B cell (primary cell): Measurements from ENCODE around the gene COL13A1. TPM values are rescaled to one million over a fixed set of nuclear protein-coding genes. Genes with fewer than 3 reads are reported as not detected.

ENCODE experiments used
- ATAC-seq: fragments of 200-7000 bp; cut with Tn5 transposase; one replicate; pipeline ENCODE4 v1.10.0; 2021; ENCODE audit warnings: low read depth, mild to moderate bottlenecking, moderate number of reproducible peaks, moderate library complexity
- CTCF ChIA-PET: fragments of 350-600 bp; sonication (Branson Sonifier 250); formaldehyde crosslinking; loops from one replicate; lab custom pipeline; 2021; ENCODE audit warnings: antibody characterized with exemption, inconsistent platforms; lab: Charles Lee
- POLR2A ChIA-PET: fragments of 350-600 bp; sonication (Branson Sonifier 250); formaldehyde crosslinking; loops from one replicate; lab custom pipeline; 2021; ENCODE audit warnings: antibody characterized with exemption; lab: Charles Lee
- DNase-seq: peaks from one replicate; pipeline ENCODE4 v3.0.0; 2013
- H2AFZ ChIP-seq: 2 replicates; pipeline ENCODE4 v1.6.1; 2012; ENCODE audit warnings: mild to moderate bottlenecking, low read depth, low read length; ENCODE audit not compliant: insufficient read depth, poor library complexity, severe bottlenecking
- H3K27ac ChIP-seq, 2 donors: 1 replicate in 1 of 2; 2 replicates in 1 of 2; pipeline ENCODE4 v1.5.1; 2012 to 2013; ENCODE audit warnings: low read length in 2 of 2, mild to moderate bottlenecking in 2 of 2, moderate library complexity in 1 of 2
- H3K27me3 ChIP-seq, 4 experiments: fragments of 200-600 bp in 1 of 4; sonication (generic) in 1 of 4; replicated peaks in 1 of 4; 1 replicate in 2 of 4; 2 replicates in 2 of 4; pipeline versions ENCODE4 v1.6.1 to v1.7.0; 2013 to 2016; ENCODE audit warnings: low read length in 3 of 4, mild to moderate bottlenecking in 2 of 4, mixed read lengths in 1 of 4, moderate library complexity in 1 of 4; ENCODE audit not compliant: insufficient read depth in 4 of 4, control insufficient read depth in 3 of 4; ENCODE audit errors: control extremely low read depth in 1 of 4
- H3K36me3 ChIP-seq, 2 experiments: replicated peaks in 1 of 2; 1 replicate in 1 of 2; 2 replicates in 1 of 2; pipeline versions ENCODE4 v1.6.1 to v1.7.1; 2013; ENCODE audit warnings: low read length in 1 of 2; ENCODE audit not compliant: insufficient read depth in 2 of 2, control insufficient read depth in 1 of 2; ENCODE audit errors: control extremely low read depth in 1 of 2, extremely low read depth in 1 of 2
- H3K4me1 ChIP-seq, 2 donors: fragments of 200-600 bp in 1 of 2; sonication (generic) in 1 of 2; 1 replicate in 1 of 2; 2 replicates in 1 of 2; pipeline versions ENCODE4 v1.5.1 to v1.6.1; 2013 to 2017; ENCODE audit warnings: low read length in 2 of 2; ENCODE audit not compliant: control insufficient read depth in 2 of 2, insufficient read depth in 2 of 2
- H3K4me2 ChIP-seq: replicated peaks from 2 replicates; pipeline ENCODE3; 2012; ENCODE audit warnings: mild to moderate bottlenecking, low read depth, low read length; ENCODE audit not compliant: poor library complexity, severe bottlenecking
- H3K4me3 ChIP-seq, 5 experiments: fragments of 200-600 bp in 1 of 5; sonication (generic) in 1 of 5; 1 replicate in 3 of 5; 2 replicates in 2 of 5; pipeline versions ENCODE4 v1.5.1 to v1.7.0; 2011 to 2016; ENCODE audit warnings: low read length in 4 of 5, mild to moderate bottlenecking in 4 of 5, low read depth in 2 of 5, control low read depth in 1 of 5, moderate library complexity in 1 of 5; ENCODE audit not compliant: insufficient read depth in 1 of 5; ENCODE audit errors: control extremely low read depth in 1 of 5, extremely low read depth in 1 of 5
- H3K79me2 ChIP-seq: fragments of 200-600 bp; sonication (generic); one replicate; pipeline ENCODE4 v1.6.0; 2016; ENCODE audit warnings: low read length; ENCODE audit not compliant: control insufficient read depth, insufficient read depth
- H3K9ac ChIP-seq: fragments of 200-600 bp; sonication (generic); 2 replicates; pipeline ENCODE4 v1.6.1; 2017; ENCODE audit warnings: mild to moderate bottlenecking, low read length, moderate library complexity
- H3K9me3 ChIP-seq, 3 donors: one replicate each; pipeline versions ENCODE4 v1.6.1 to v1.7.1; 2013; ENCODE audit warnings: low read length in 2 of 3; ENCODE audit not compliant: control insufficient read depth in 2 of 3, insufficient read depth in 1 of 3; ENCODE audit errors: control extremely low read depth in 1 of 3
- H4K20me1 ChIP-seq: 2 replicates; pipeline ENCODE4 v1.6.0; 2012; ENCODE audit warnings: mild to moderate bottlenecking, low read length; ENCODE audit not compliant: insufficient read depth, control insufficient read depth, poor library complexity, severe bottlenecking
- H3K27ac Mint-ChIP-seq: one replicate; pipeline ENCODE4 v1.8.0; 2021; ENCODE audit warnings: mixed read lengths
- H3K27me3 Mint-ChIP-seq: one replicate; pipeline ENCODE4 v1.8.0; 2021; ENCODE audit warnings: mixed read lengths
- H3K4me1 Mint-ChIP-seq: one replicate; pipeline ENCODE4 v1.8.0; 2021; ENCODE audit warnings: mixed read lengths
- H3K4me3 Mint-ChIP-seq: one replicate; pipeline ENCODE4 v1.8.0; 2021; ENCODE audit warnings: mixed read lengths
- H3K9me3 Mint-ChIP-seq: one replicate; pipeline ENCODE4 v1.8.0; 2022; ENCODE audit warnings: mixed read lengths; ENCODE audit not compliant: insufficient read depth
- EZH2 ChIP-seq: IDR thresholded peaks from 2 replicates; pipeline ENCODE4 v1.6.1; 2012; ENCODE audit warnings: borderline replicate concordance, low read depth, mild to moderate bottlenecking, moderate library complexity, low read length; ENCODE audit not compliant: insufficient read depth, poor library complexity, severe bottlenecking
- WGBS: methylation state at CpG from one replicate; pipeline ENCODE4 v1.1.5; 2013; ENCODE audit warnings: missing lambda C conversion rate; ENCODE audit not compliant: insufficient coverage; 5-methylcytosine and 5-hydroxymethylcytosine counted together
- intact Hi-C: fragments of 100-400 bp; cut with micrococcal nuclease; formaldehyde crosslinking; loops from one replicate; pipeline ENCODE4 v1.10.0; 2022
- polyA plus RNA-seq: library from polyadenylated mRNA; depleted of rRNA; stranded (reverse); fragments of >200 nt; gene quantifications from 2 replicates; pipeline ENCODE4 v1.2.3, GENCODE V29; 2012
- total RNA-seq, 2 donors: library from RNA; stranded (reverse); fragments of 120-200 nt in 1 of 2; gene quantifications; 1 replicate in 1 of 2; 2 replicates in 1 of 2; pipeline versions ENCODE4 v1.2.3 to v1.2.4, GENCODE V29; 2013 to 2022
- TF ChIP-seq, protein P1 (sequence below): fragments of 200-600 bp; IDR thresholded peaks from one replicate; pipeline ENCODE4 v1.8.0; 2022; ENCODE audit warnings: antibody characterized with exemption, mild to moderate bottlenecking

Gene COL13A1
- total and polyA plus RNA-seq, 2 donors (not counting 1 experiment from before 2014, with no cell fraction given): not detected

DNA sequence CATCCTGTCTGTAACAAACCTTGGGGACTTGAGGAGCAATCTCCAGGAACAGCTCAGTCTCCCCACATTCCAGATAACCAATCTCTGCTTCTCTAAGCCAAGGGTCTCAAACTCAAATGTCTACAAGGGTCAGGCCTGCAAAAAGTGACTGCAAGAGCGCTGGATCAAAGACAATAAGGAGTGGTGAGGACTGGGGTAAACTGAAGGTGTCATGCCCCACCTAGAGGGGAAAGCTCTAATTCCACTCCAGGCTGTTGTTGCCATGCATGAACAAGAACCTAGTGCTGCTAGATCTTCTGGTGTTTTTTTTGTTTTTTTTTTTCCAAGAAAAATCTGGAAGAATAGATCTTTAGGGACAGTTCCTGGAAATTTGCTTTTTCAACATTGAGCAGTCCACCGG is 133.1 kb downstream of the COL13A1 start:
- H3K79me2 ChIP-seq: no peaks in the 10 kb centered on the region
- TF ChIP-seq, protein P1, sequence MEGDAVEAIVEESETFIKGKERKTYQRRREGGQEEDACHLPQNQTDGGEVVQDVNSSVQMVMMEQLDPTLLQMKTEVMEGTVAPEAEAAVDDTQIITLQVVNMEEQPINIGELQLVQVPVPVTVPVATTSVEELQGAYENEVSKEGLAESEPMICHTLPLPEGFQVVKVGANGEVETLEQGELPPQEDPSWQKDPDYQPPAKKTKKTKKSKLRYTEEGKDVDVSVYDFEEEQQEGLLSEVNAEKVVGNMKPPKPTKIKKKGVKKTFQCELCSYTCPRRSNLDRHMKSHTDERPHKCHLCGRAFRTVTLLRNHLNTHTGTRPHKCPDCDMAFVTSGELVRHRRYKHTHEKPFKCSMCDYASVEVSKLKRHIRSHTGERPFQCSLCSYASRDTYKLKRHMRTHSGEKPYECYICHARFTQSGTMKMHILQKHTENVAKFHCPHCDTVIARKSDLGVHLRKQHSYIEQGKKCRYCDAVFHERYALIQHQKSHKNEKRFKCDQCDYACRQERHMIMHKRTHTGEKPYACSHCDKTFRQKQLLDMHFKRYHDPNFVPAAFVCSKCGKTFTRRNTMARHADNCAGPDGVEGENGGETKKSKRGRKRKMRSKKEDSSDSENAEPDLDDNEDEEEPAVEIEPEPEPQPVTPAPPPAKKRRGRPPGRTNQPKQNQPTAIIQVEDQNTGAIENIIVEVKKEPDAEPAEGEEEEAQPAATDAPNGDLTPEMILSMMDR: no peak
- no peak for TF ChIP-seq EZH2
- no peak overlapping the region for H2AFZ ChIP-seq
- ATAC-seq (no peak), DNase-seq (no peak)
- Mint-ChIP-seq H3K4me1 (no peaks in the 10 kb centered on the region), H3K9me3 (no peaks in the 10 kb centered on the region), H3K27me3 (peaks cover 3% of the 10 kb centered on the region), H3K4me3 (no peak overlapping the region), H3K27ac (no peak overlapping the region)
- H3K9ac ChIP-seq: no peak overlapping the region
- H4K20me1 ChIP-seq: no peaks in the 10 kb centered on the region
- H3K4me3 ChIP-seq: no peak overlapping the region
- POLR2A ChIA-PET: no interaction called here
- WGBS: 100% methylated on average over 2 of the region's 2 CpGs
- no peaks in the 10 kb centered on the region for H3K4me1 ChIP-seq
- intact Hi-C loops: no loop called here
- CTCF ChIA-PET: no interaction called here
- no peak overlapping the region for H3K4me2 ChIP-seq
- H3K36me3 ChIP-seq: no peaks in the 10 kb centered on the region
- no peaks in the 10 kb centered on the region for H3K9me3 ChIP-seq
- H3K27me3 ChIP-seq: no peaks in the 10 kb centered on the region
- H3K27ac ChIP-seq: no peak overlapping the region

DNA sequence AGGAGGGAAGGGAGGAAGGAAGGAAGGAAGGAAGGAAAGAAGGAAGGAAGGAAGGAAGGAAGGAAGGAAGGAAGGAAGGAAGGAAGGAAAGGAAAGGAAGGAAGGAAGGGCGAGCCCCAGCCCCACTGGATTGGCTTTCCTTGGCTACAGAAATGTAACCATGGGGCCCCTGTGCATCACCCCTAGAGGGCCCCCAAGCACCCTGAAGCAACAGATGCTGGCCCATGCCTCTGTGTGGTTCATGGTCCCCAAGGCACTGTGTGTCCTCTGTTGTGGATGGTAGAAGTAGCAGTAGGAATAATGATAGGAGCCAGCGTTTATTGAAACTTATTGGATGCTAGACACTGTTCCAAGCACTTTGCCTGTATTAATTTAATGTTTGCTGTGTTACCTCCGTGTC is 134.4 kb downstream of the COL13A1 start:
- Mint-ChIP-seq H3K27ac (no peak overlapping the region), H3K27me3 (peaks cover 3% of the 10 kb centered on the region), H3K4me3 (no peak overlapping the region), H3K4me1 (no peaks in the 10 kb centered on the region), H3K9me3 (no peaks in the 10 kb centered on the region)
- Histone ChIP-seq H3K4me2 (no peak overlapping the region), H3K79me2 (no peaks in the 10 kb centered on the region), H3K4me1 (no peaks in the 10 kb centered on the region), H3K4me3 (no peak overlapping the region), H2AFZ (no peak overlapping the region), H3K36me3 (no peaks in the 10 kb centered on the region), H3K9ac (no peak overlapping the region), H3K27me3 (no peaks in the 10 kb centered on the region), H3K9me3 (peaks cover 0 to 10% (median 0%) of the 10 kb centered on the region in 3 donors), H4K20me1 (no peaks in the 10 kb centered on the region), H3K27ac (no peak overlapping the region)
- no peak for TF ChIP-seq EZH2
- TF ChIP-seq, protein P1: no peak
- 30% methylated on average over 2 of the region's 3 CpGs for WGBS
- DNase-seq (no peak), ATAC-seq (no peak)
- CTCF ChIA-PET: no interaction called here
- POLR2A ChIA-PET: no interaction called here
- intact Hi-C loops: no loop called here
